Neural progenitor cell (in vitro differentiated cells): ENCODE data around the gene CD300E.

Experiments
- CTCF ChIP-seq: fragments of 200-600 bp; sonication (generic); IDR thresholded peaks from 2 replicates; pipeline ENCODE4 v1.5.1; 2017; ENCODE audit warnings: antibody characterized with exemption, mild to moderate bottlenecking
- EZH2 ChIP-seq: fragments of 200-600 bp; sonication (generic); IDR thresholded peaks from 2 replicates; pipeline ENCODE4 v1.6.1; 2017; ENCODE audit warnings: antibody characterized with exemption, mild to moderate bottlenecking, moderate library complexity

- no peak for TF ChIP-seq CTCF
- TF ChIP-seq EZH2 = no peak
Observed at GRCh38 chr17:74670329-74670728, 46.8 kb upstream of the CD300E start.
